Stomach smooth muscle (tissue), 2 donors: ENCODE results near the gene CYB5D1.
A peak's percentile ranks its signal among the peaks of the same experiment; 100 is the strongest.

Source experiments
- H3K27ac ChIP-seq: one replicate; pipeline ENCODE4 v1.7.0; 2013; ENCODE audit warnings: mild to moderate bottlenecking, low read length, inconsistent platforms
- H3K27me3 ChIP-seq, 2 donors: one replicate each; pipeline ENCODE4 v1.7.0; 2013; ENCODE audit warnings: low read length in 2 of 2; ENCODE audit not compliant: insufficient read depth in 2 of 2, control insufficient read depth in 1 of 2
- H3K36me3 ChIP-seq, 2 donors: one replicate each; pipeline ENCODE4 v1.7.0; 2013; ENCODE audit warnings: low read length in 2 of 2; ENCODE audit not compliant: control insufficient read depth in 2 of 2, insufficient read depth in 2 of 2
- H3K4me1 ChIP-seq: one replicate; pipeline ENCODE4 v1.7.0; 2013; ENCODE audit warnings: low read length; ENCODE audit not compliant: control insufficient read depth, insufficient read depth
- H3K4me3 ChIP-seq, 2 donors: one replicate each; pipeline ENCODE4 v1.7.0; 2013; ENCODE audit warnings: low read length in 2 of 2
- H3K9ac ChIP-seq, 2 donors: one replicate each; pipeline ENCODE4 v1.7.0; 2013; ENCODE audit warnings: low read length in 2 of 2, mild to moderate bottlenecking in 1 of 2
- H3K9me3 ChIP-seq, 2 donors: one replicate each; pipeline ENCODE4 v1.7.0; 2013; ENCODE audit warnings: low read length in 2 of 2; ENCODE audit not compliant: control insufficient read depth in 2 of 2
- donor health status: healthy.
- donor health status: Pancreatic carcinoma.

The CYB5D1 gene

GRCh38 chr17:7840875-7841274, 16.9 kb upstream of the CYB5D1 start:
- peak overlapping the region; percentile 69 to 87 for H3K4me3 ChIP-seq

GRCh38 chr17:7841396-7841914, 16.3 kb upstream of the CYB5D1 start:
- Histone ChIP-seq H3K27ac (peak overlapping the region; percentile 92), H3K4me1 (peaks cover 72% of the 10 kb centered on the region), H3K36me3 (peaks cover 8 to 15% of the 10 kb centered on the region in 2 donors), H3K9ac (peak overlapping the region; percentile 72 to 98), H3K27me3 (no peaks in the 10 kb centered on the region), H3K9me3 (no peaks in the 10 kb centered on the region), H3K4me3 (peak overlapping the region; percentile 69 to 87)

More at GRCh38 chr17:7840875-7841274, 16.9 kb upstream of the CYB5D1 start:
- H3K36me3 ChIP-seq, result peaks cover 3 to 13% of the 10 kb centered on the region in 2 donors
- H3K27me3 ChIP-seq, result no peaks in the 10 kb centered on the region
- no peaks in the 10 kb centered on the region for H3K9me3 ChIP-seq
- H3K9ac ChIP-seq, result peak overlapping the region; percentile 72 to 98
- H3K27ac ChIP-seq, result peak overlapping the region; percentile 92
- H3K4me1 ChIP-seq, result peaks cover 77% of the 10 kb centered on the region

- no peaks in the 10 kb centered on the region for H3K27me3 ChIP-seq
- no peaks in the 10 kb centered on the region for H3K9me3 ChIP-seq
- H3K4me3 ChIP-seq, result peak overlapping the region; percentile 69 to 87
- H3K9ac ChIP-seq, result peak overlapping the region; percentile 87 to 98
- H3K27ac ChIP-seq, result peak overlapping the region; percentile 92
- H3K36me3 ChIP-seq, result peaks cover 11 to 16% of the 10 kb centered on the region in 2 donors
- peaks cover 67% of the 10 kb centered on the region for H3K4me1 ChIP-seq
These were observed 15.9 kb upstream of the CYB5D1 start for GRCh38 chr17:7841915-7842379.

GRCh38 chr17:7842380-7843256, 15.2 kb upstream of the CYB5D1 start:
- Histone ChIP-seq H3K36me3 (peaks cover 16 to 18% of the 10 kb centered on the region in 2 donors), H3K27me3 (no peaks in the 10 kb centered on the region), H3K27ac (peak overlapping the region; percentile 92), H3K4me1 (peaks cover 60% of the 10 kb centered on the region), H3K9me3 (no peaks in the 10 kb centered on the region), H3K9ac (peak overlapping the region; percentile 87 to 98), H3K4me3 (peak overlapping the region; percentile 69 to 87)

- peaks cover 58% of the 10 kb centered on the region for H3K4me1 ChIP-seq
These were observed 14.6 kb upstream of the CYB5D1 start for GRCh38 chr17:7843257-7843535.

GRCh38 chr17:7843536-7844291, 14.1 kb upstream of the CYB5D1 start:
- H3K9me3 ChIP-seq, result no peaks in the 10 kb centered on the region
- H3K27ac ChIP-seq, result peak overlapping the region; percentile 92
- H3K27me3 ChIP-seq, result no peaks in the 10 kb centered on the region
- H3K9ac ChIP-seq, result peak overlapping the region; percentile 79 to 98
- H3K4me3 ChIP-seq, result peak overlapping the region; percentile 69 to 87
- peaks cover 19 to 20% of the 10 kb centered on the region in 2 donors for H3K36me3 ChIP-seq
- peaks cover 54% of the 10 kb centered on the region for H3K4me1 ChIP-seq

More at GRCh38 chr17:7843257-7843535, 14.6 kb upstream of the CYB5D1 start:
- peaks cover 19 to 20% of the 10 kb centered on the region in 2 donors for H3K36me3 ChIP-seq
- no peaks in the 10 kb centered on the region for H3K27me3 ChIP-seq
- peak overlapping the region; percentile 69 to 87 for H3K4me3 ChIP-seq
- H3K9me3 ChIP-seq, result no peaks in the 10 kb centered on the region
- peak overlapping the region; percentile 92 for H3K27ac ChIP-seq
- peak overlapping the region; percentile 78 to 98 for H3K9ac ChIP-seq

GRCh38 chr17:7844292-7845154, 13.3 kb upstream of the CYB5D1 start:
- H3K4me1 ChIP-seq, result peaks cover 46% of the 10 kb centered on the region
- H3K4me3 ChIP-seq, result peak overlapping the region; percentile 69 to 87
- H3K9ac ChIP-seq, result peak overlapping the region; percentile 79 to 98
- H3K27me3 ChIP-seq, result no peaks in the 10 kb centered on the region
- no peaks in the 10 kb centered on the region for H3K9me3 ChIP-seq
- peak overlapping the region; percentile 92 for H3K27ac ChIP-seq
- peaks cover 23 to 25% of the 10 kb centered on the region in 2 donors for H3K36me3 ChIP-seq

- H3K4me1 ChIP-seq, result peaks cover 41% of the 10 kb centered on the region
- H3K36me3 ChIP-seq, result peaks cover 27 to 31% of the 10 kb centered on the region in 2 donors
- peak overlapping the region; percentile 69 to 87 for H3K4me3 ChIP-seq
- no peaks in the 10 kb centered on the region for H3K27me3 ChIP-seq
- H3K27ac ChIP-seq, result peak overlapping the region; percentile 92
- H3K9me3 ChIP-seq, result no peaks in the 10 kb centered on the region
- H3K9ac ChIP-seq, result peak overlapping the region; percentile 68 to 98
These were observed 12.3 kb upstream of the CYB5D1 start for GRCh38 chr17:7845359-7846062.

GRCh38 chr17:7846063-7846735, 11.6 kb upstream of the CYB5D1 start:
- H3K4me3 ChIP-seq, result no peak overlapping the region
- peaks cover 28 to 37% of the 10 kb centered on the region in 2 donors for H3K36me3 ChIP-seq
- no peak overlapping the region for H3K27ac ChIP-seq
- H3K9me3 ChIP-seq, result no peaks in the 10 kb centered on the region
- no peak overlapping the region for H3K9ac ChIP-seq
- peaks cover 38% of the 10 kb centered on the region for H3K4me1 ChIP-seq
- H3K27me3 ChIP-seq, result no peaks in the 10 kb centered on the region
